Prostate gland (tissue), 2 donors: Measurements from ENCODE around the gene RIGI. TPM values are rescaled to one million over a fixed set of nuclear protein-coding genes. Genes with fewer than 3 reads are reported as not detected.

Experiments used
- DNase-seq: peaks from one replicate; pipeline ENCODE4 v3.0.0-alpha.2; 2019; ENCODE audit warnings: low spot score
- H3K27ac ChIP-seq, 2 donors: fragments of 200-600 bp; sonication (generic); 2 replicates each; pipeline ENCODE4 v1.5.1; 2017 to 2019
- H3K27me3 ChIP-seq: fragments of 200-600 bp; sonication (generic); replicated peaks from 2 replicates; pipeline ENCODE4 v1.5.1; 2019; ENCODE audit not compliant: insufficient read depth
- H3K36me3 ChIP-seq, 2 donors: fragments of 200-600 bp; sonication (generic); 1 replicate in 1 of 2; 2 replicates in 1 of 2; pipeline versions ENCODE4 v1.5.1 to v1.8.1; 2017 to 2019
- H3K4me1 ChIP-seq: fragments of 200-600 bp; sonication (generic); replicated peaks from 2 replicates; pipeline ENCODE4 v1.5.1; 2019
- H3K4me3 ChIP-seq, 2 donors: fragments of 200-600 bp; sonication (generic); 2 replicates each; pipeline ENCODE4 v1.5.1; 2017 to 2019
- H3K9me3 ChIP-seq: fragments of 200-600 bp; sonication (generic); 2 replicates; pipeline ENCODE4 v1.5.1; 2017
- CTCF ChIP-seq, 4 experiments: fragments of 200-600 bp in 2 of 4; fragments of 450-650 bp in 2 of 4; sonication (generic) in 2 of 4; IDR thresholded peaks; 1 replicate in 3 of 4; 2 replicates in 1 of 4; pipeline ENCODE4 v1.5.1; 2016 to 2019; ENCODE audit warnings: antibody characterized with exemption in 4 of 4, mild to moderate bottlenecking in 2 of 4, moderate library complexity in 2 of 4
- POLR2A ChIP-seq: fragments of 450-650 bp; IDR thresholded peaks from one replicate; pipeline ENCODE4 v1.6.1; 2016; ENCODE audit warnings: antibody characterized with exemption, mild to moderate bottlenecking
- POLR2AphosphoS5 ChIP-seq: sonication (generic); formaldehyde crosslinking; IDR thresholded peaks from one replicate; pipeline ENCODE4 v1.6.1; 2017; ENCODE audit warnings: antibody characterized with exemption
- WGBS: methylation state at CpG from one replicate; pipeline ENCODE4 v1.1.5; 2018; 5-methylcytosine and 5-hydroxymethylcytosine counted together
- intact Hi-C: fragments of 100-400 bp; cut with DNase I; formaldehyde crosslinking; loops from one replicate; pipeline ENCODE4 v1.14.2; 2022
- total RNA-seq, 2 donors: library from RNA; depleted of rRNA; stranded (reverse); fragments of >200 nt; gene quantifications; one replicate each; pipeline ENCODE4 v1.1.0, GENCODE V29; 2016

Gene RIGI
- total RNA-seq, 2 donors from 2014 or later = 8.2 to 9.5 TPM

DNA sequence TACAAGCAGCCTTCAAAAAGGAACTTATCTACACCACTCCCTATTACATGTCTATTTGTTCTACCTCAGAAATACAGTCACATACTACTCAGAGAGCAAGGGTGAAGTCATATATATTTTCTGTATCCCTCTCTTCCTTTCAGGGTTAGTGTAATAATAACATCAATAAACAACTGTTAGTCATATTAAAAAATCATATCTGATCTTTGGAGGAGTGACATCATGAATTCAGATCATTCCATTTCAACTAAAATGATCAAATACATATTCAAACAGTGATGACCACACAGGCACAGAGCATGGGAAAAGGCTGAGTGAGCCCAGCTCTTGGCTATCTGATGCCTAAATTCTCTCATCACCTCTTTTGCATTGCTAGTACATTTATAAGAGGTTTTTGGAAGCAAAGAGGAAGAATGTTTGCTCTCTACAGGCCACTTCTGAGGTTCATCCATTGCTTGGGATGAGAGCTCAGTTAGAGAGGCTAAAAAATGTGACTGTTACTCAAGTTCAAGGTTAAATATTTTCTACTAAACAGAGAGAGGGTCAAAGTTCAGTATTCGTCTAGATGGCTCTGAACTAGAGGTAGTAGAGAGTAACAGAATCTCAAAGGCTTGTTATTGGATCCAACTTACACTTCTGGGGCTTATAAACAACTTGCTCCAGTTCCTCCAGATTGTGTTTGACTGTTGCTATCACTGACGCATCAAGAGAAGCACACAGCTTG, 39.0 kb downstream of the RIGI start:
- no peaks in the 10 kb centered on the region for H3K9me3 ChIP-seq
- H3K4me3 ChIP-seq = no peak overlapping the region
- H3K4me1 ChIP-seq = no peaks in the 10 kb centered on the region
- intact Hi-C loops = no loop called here
- no peak for TF ChIP-seq CTCF (IDR thresholded peaks at IDR 0.05)
- no peak for TF ChIP-seq POLR2AphosphoS5
- no peak for TF ChIP-seq POLR2A
- no peak for DNase-seq
- peaks cover 0 to 6% of the 10 kb centered on the region in 2 donors for H3K36me3 ChIP-seq
- H3K27me3 ChIP-seq = no peaks in the 10 kb centered on the region
- 89% methylated on average over 2 of the region's 2 CpGs for WGBS
- no peak overlapping the region for H3K27ac ChIP-seq

GRCh38 chr9:32483343-32483742, 42.7 kb downstream of the RIGI start:
- intact Hi-C loops = no loop called here
- Histone ChIP-seq H3K27me3 (no peaks in the 10 kb centered on the region), H3K4me1 (no peaks in the 10 kb centered on the region), H3K36me3 (peaks cover 0 to 6% of the 10 kb centered on the region in 2 donors), H3K9me3 (no peaks in the 10 kb centered on the region), H3K27ac (no peak overlapping the region), H3K4me3 (no peak overlapping the region)
- 91% methylated on average over 4 of the region's 4 CpGs for WGBS
- DNase-seq = no peak
- no peak for TF ChIP-seq CTCF (IDR thresholded peaks at IDR 0.05)
- TF ChIP-seq POLR2AphosphoS5 = no peak
- TF ChIP-seq POLR2A = no peak

Other genes starting within 250 kb of the RIGI start
- gene ACO1, start 141.6 kb downstream of the RIGI start, total RNA-seq = 10 to 100 TPM; 31.7 to 66.6 TPM
- gene SMIM27, start 26.1 kb upstream of the RIGI start, total RNA-seq = 1 to 10 TPM; 6.4 to 8.3 TPM
- 10 to 100 TPM; 18.2 to 27.2 TPM for gene TOPORS, start 26.4 kb upstream of the RIGI start, total RNA-seq
- 10 to 100 TPM; 43.0 to 56.4 TPM for gene NDUFB6, start 47.0 kb upstream of the RIGI start, total RNA-seq
- gene TAF1L, start 109.5 kb upstream of the RIGI start, total RNA-seq = 1 to 10 TPM in 1 of 2 donors, not detected in 1; 2.0 TPM